Activated T-cell treated with anti-CD3 and anti-CD28 coated beads, Interleukin-2, amount 50 U/mL, for 48 hours (primary cell): Measurements from ENCODE around the gene RPS10.

Experiments used
- DNase-seq, 2 experiments: peaks; one replicate each; pipeline ENCODE4 v3.0.0-alpha.2; 2020

Gene RPS10

GRCh38 chr6:34425498-34426410 lies at the start of gene RPS10:
RPS10 (minus strand) TSS chr6:34426069; CDS start chr6:34425221, 848 bp downstream.
- DNase-seq: peak; percentile 96 to 97

GRCh38 chr6:34475238-34475682 lies 49.4 kb upstream of the RPS10 start:
- DNase-seq: no peak

- no peak for DNase-seq
These were observed 48.9 kb upstream of the RPS10 start for GRCh38 chr6:34474754-34475153.

DNA sequence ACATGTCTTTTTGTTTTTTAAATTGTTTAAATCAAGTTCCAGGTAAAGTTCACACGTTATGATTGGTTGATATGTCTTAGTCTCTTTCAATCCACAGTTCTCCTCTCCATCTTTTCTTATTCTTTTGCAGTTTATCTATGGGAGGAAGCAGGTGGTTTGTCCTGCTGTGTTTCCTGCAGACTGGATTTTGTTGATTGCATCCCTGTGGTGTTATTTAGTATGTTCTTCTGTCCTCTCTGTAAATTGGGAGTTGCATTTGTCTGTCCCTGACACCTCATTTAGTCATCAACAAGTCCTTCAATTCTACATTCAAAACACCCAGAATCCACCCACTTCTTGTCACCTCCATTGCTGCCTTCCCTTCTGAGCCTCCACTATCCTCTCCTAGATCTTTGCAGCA lies 48.1 kb upstream of the RPS10 start:
- no peak for DNase-seq

DNA sequence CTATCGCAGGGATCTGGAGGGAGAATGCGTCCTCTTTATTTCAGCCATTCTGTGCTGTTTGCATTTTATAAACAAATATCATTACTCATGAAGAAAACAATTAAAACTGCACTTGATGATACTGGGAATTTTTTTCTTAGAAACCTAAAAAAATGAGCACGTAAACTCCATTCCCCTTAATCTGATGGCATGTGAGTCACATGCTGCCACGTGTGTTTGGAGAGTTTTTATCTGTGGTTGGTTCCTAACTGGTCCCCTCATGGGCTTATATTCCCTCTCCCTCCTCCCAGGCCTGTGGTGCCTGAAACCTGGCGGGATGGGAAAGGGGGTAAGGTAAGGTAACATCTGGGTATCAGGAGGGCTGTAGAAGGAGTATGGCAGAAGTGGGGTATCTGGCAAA lies 46.6 kb upstream of the RPS10 start:
- no peak for DNase-seq

GRCh38 chr6:34469499-34469898 lies 43.6 kb upstream of the RPS10 start:
- no peak for DNase-seq

GRCh38 chr6:34468378-34468892 lies 42.6 kb upstream of the RPS10 start:
- no peak for DNase-seq

GRCh38 chr6:34466242-34467185 lies 40.6 kb upstream of the RPS10 start:
- DNase-seq: no peak

DNA sequence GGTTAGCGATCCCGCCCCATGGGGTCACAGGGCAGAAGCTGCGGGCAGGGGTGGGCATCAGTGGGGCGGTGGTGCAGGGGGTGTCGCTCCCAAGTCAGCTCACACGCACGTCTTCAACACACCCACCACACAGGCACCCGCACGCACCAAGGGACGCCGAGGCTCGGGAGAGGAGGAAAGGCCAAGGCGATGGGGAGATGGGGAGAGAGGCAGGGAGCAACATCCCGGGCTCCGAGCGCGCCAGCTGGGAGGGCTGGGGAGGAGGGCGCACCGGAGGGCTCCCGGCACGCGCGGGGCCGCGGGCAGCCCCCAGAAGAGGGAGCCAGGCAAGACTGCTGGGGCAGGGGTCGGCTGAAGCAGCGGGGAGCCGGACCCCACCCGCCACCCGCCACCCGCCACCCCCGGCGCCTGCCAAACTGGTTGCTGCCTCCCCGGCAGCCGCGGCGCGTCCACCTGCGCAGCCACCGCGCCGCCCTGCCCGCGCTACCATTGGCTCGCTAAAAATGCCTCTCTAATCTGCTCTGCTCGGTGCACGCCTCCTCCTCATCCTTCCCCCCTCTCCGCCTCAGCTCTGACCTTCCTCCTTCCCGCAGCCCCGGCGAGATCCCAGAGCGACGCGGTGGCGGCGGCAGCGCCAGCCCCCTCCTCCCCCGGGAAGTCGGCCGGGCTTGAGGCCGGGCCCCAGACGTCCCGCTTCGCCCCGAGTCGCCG lies 39.8 kb upstream of the RPS10 start, which contains the start of gene PACSIN1:
PACSIN1 (plus strand) TSS at position 546 of the 711 bp plus-strand sequence. CDS start 60,230 bp downstream, outside the sequence.
- peak in 1 of 2 experiments; percentile 34 for DNase-seq

GRCh38 chr6:34463849-34464248 lies 38.0 kb upstream of the RPS10 start:
- no peak for DNase-seq

DNA sequence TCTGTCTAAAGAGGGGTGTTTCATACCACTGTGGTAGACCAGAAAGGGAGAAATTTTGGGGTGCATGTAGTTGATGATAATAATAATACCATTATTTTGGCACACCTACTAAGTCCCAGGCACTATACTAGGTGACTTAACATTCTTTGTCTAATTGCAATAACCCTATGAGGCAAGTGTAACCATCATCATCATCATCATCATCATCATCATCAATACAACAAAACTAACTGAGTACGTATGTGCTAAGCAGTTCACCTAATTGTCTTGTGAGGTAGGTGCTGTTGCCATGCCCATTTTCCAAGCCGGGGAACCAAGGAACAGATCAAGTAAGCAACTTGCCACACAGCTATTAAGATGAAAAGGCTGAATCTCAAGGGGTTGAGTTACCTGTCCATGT lies 37.4 kb upstream of the RPS10 start:
- no peak for DNase-seq

DNA sequence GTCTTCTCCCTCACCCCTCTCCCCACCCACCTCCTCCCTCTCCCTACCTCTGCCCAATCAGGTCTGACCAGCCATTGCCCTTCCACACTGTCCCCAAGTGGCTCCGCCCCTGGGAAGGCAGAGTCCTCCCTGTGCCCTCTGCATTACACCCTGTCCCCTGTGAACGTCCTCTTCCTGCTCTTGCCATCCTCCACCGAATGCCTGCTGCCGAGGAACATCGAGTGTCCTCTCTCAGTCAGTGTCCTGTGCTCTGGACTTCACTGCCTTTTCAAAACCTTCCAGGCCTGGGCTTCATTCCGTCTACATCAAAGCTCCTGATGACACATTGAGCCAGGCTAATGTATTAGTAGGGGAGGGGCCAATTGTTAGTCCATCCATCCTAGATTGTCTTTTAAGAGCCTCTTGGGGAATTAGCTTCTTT lies 36.7 kb upstream of the RPS10 start:
- no peak for DNase-seq

DNA sequence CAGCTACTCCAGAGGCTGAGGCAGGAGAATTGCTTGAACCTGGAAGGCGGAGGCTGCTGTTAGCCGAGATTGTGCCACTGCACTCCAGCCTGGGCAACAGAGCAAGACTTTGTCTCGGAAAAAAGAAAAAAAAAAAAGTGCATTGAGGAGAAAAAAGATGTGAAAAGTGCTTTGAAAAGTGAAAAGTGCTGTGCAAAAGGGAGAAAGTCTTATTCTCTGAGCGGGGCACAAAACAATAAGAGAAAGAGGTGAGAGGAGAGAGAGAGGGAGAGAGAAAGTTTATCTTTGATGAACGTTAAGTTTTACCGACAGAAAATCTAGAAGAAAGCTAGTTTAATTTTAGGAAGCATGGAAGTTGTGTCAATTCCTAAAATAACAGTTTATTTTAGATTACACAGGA lies 36.1 kb upstream of the RPS10 start:
- DNase-seq: no peak

DNA sequence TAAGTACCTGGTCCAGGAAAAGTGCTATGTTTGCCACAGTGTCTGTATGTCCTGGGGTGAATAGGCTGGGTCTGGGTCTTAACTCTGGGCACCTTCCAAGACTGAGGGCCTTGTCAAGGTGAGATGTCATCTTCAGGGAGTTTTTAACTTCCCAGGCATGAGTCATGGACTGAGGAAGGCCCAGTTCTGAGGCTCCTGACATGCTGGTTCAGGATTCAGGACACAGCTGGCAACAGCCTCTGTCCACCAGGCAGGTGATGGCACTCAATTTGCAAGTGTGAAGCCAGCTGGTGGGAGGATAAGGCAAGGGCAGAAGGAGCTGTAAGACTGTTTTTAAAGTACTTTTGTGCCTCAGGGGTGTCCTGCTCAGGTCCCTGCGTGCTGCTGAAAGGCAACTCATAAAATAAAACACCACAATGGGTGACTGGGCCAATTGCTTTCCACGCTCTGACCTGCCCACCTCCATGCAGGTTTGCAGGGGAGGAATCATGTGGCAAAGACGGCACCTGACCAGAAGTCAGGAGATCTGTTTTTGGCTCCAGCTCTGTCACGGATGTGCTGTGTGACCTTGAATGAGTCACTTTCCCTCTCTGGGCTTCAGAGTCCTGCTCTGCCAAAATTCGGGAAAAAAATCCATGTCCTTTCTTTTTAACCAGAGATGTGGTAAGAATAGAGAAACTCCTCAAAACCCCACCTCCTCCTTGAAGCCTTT lies 35.1 kb upstream of the RPS10 start:
- no peak for DNase-seq

DNA sequence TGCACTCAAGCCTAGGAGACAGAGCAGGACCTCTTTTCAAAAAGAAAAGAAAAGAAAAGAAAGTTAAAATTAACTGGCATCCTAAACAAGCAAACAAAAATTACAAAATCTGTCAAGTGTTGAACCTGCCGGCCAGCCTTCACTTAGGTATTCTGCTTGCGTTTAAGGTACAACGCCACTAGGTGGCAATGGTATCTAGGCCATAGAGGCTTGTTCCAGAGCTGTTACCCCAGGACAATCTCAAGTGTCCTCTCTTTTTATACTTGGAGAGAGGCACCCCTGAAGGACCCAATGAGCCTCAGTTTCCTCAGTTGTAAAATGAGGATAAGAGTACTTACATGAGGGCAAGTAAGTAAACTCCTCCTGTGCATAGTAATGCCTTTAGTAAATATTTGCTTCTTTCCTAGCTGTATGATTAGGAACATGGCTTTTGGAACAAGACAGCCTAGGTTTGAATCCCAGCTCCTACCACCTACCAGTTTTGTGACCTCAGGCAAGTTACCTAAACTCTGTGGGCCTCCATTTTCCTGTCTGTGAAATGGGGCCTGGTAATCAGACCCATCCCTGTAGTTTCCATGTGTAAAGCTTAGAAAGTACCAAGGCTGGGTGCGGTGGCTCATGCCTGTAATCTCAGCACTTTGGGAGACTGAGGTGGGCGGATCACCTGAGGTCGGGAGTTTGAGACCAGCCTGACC lies 34.2 kb upstream of the RPS10 start:
- peak; percentile 35 to 49 for DNase-seq

DNA sequence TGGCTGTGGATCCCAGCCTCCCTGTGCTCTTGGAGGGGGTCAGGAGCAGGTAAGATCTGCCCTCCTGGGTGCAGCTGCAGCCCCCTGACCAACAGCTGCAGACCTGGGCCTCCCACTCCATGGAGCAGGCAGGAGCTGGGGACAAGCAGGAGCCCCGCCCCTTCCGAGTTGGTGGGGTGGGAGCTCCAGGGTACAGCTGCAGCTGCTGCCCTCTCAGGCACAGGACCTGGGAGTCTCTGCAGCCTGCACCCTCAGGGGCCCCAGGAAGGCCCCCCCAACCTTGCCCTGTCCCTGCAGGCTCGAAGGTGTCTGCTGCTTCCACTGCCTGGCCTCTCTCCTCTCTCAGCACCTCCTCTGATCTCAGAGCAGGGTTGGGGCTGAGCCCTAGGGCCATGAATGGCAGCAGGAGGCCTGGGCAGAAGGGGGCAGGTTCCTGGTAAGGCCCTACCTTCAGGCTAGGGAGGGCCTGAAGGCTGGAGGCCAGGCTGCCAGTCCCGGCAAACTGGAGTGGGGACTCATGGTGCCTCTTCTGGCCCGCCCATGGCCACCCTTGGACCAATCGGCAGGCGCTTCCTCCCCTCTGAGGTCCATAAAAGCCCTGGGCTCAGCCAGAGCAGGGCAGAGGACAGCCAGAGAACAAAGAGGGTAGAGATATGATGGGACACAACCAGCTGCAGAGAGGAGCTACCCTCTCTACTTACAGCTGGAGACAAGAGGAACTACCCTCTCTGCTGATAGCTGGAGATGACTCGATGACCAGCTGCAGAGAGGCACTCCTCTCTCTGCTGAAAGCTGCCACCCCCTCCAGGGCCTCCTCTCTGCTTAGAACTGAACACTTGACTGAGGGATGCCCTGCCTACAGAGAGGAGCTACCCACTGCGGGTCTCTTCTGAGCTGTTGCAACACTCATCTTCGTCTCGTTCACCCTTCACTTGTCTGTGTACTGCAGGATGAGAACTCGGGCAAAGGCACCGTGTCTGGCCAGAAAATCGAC lies 32.2 kb upstream of the RPS10 start:
- no peak for DNase-seq

- DNase-seq: no peak
These were observed 31.5 kb upstream of the RPS10 start for GRCh38 chr6:34457382-34457741.

- no peak for DNase-seq
These were observed 30.0 kb upstream of the RPS10 start for GRCh38 chr6:34455831-34456230.

GRCh38 chr6:34451192-34451591 lies 25.3 kb upstream of the RPS10 start:
- DNase-seq: no peak

- no peak for DNase-seq
These were observed 22.0 kb upstream of the RPS10 start for GRCh38 chr6:34447910-34448309.
